Skin of body (tissue), 2 donors: ENCODE results near the gene ATG16L1. TPM values are rescaled to one million over a fixed set of nuclear protein-coding genes. Genes with fewer than 3 reads are reported as not detected.

Source experiments
- DNase-seq: peaks from one replicate; lab custom pipeline; 2025; lab: John Stamatoyannopoulos, UW
- total RNA-seq: library from RNA; depleted of rRNA; stranded (reverse); fragments of >200 nt; gene quantifications from one replicate; pipeline ENCODE4 v1.2.3, GENCODE V29; 2014

The ATG16L1 gene
- total RNA-seq, 1 donor from 2014 or later, result 20.3 TPM

- DNase-seq, result no peak
These were observed 38.2 kb downstream of the ATG16L1 start for GRCh38 chr2:233289648-233290047.

GRCh38 chr2:233290051-233290845 lies 38.8 kb downstream of the ATG16L1 start:
- DNase-seq, result no peak

- DNase-seq, result no peak
These were observed 44.4 kb downstream of the ATG16L1 start for GRCh38 chr2:233295891-233296290.

- DNase-seq, result no peak
These were observed 45.6 kb downstream of the ATG16L1 start for GRCh38 chr2:233297076-233297475.

GRCh38 chr2:233300401-233300800 lies 48.9 kb downstream of the ATG16L1 start:
- DNase-seq, result no peak

- no peak for DNase-seq
These were observed 49.8 kb downstream of the ATG16L1 start for GRCh38 chr2:233301248-233301647.

- DNase-seq, result no peak
These were observed 50.3 kb downstream of the ATG16L1 start for GRCh38 chr2:233301811-233302210.

GRCh38 chr2:233303252-233303651 lies 51.8 kb downstream of the ATG16L1 start:
- no peak for DNase-seq

- no peak for DNase-seq
These were observed 56.1 kb downstream of the ATG16L1 start, which contains the start of gene SAG for GRCh38 chr2:233307565-233307964. SAG (plus strand) TSS chr2:233307816; CDS start chr2:233309190, 1,374 bp downstream.

- DNase-seq, result no peak
These were observed 59.9 kb downstream of the ATG16L1 start for GRCh38 chr2:233311241-233311926.

GRCh38 chr2:233312874-233313273 lies 61.4 kb downstream of the ATG16L1 start:
- no peak for DNase-seq

GRCh38 chr2:233314180-233314925 lies 62.9 kb downstream of the ATG16L1 start:
- no peak for DNase-seq

- DNase-seq, result no peak
These were observed 65.9 kb downstream of the ATG16L1 start for GRCh38 chr2:233317196-233317943.

GRCh38 chr2:233319256-233319655 lies 67.8 kb downstream of the ATG16L1 start:
- DNase-seq, result no peak

GRCh38 chr2:233320470-233320869 lies 69.0 kb downstream of the ATG16L1 start:
- DNase-seq, result no peak

- no peak for DNase-seq
These were observed 69.7 kb downstream of the ATG16L1 start for GRCh38 chr2:233321166-233321565.

GRCh38 chr2:233323851-233324250 lies 72.4 kb downstream of the ATG16L1 start:
- no peak for DNase-seq

GRCh38 chr2:233325256-233325655 lies 73.8 kb downstream of the ATG16L1 start:
- no peak for DNase-seq

- DNase-seq, result no peak
These were observed 74.3 kb downstream of the ATG16L1 start for GRCh38 chr2:233325814-233326213.

GRCh38 chr2:233326500-233326899 lies 75.0 kb downstream of the ATG16L1 start:
- DNase-seq, result no peak

GRCh38 chr2:233328922-233329321 lies 77.4 kb downstream of the ATG16L1 start:
- DNase-seq, result no peak
